Measurements from ENCODE around the gene ROBO2. TPM values are rescaled to one million over a fixed set of nuclear protein-coding genes. Genes with fewer than 3 reads are reported as not detected.

ROBO2 gene
- total and polyA plus RNA-seq, 8 donors, result 0.65 to 4.3 (median 1.6) TPM

- Histone ChIP-seq H3K4me3 (no peak overlapping the region), H3K9me3 (no peaks in the 10 kb centered on the region), H3K27ac (no peak overlapping the region), H3K27me3 (no peaks in the 10 kb centered on the region), H3K36me3 (no peaks in the 10 kb centered on the region), H3K4me1 (no peaks in the 10 kb centered on the region)
- FAIRE-seq (no peak), DNase-seq (no peak), ATAC-seq (no peak)
- WGBS, 2 donors, result 53 to 68% methylated on average over 2 of the region's 2 CpGs
- intact Hi-C loops (cut with DNase I), result no loop called here
- no peak for TF ChIP-seq CTCF (IDR thresholded peaks at IDR 0.05)
Observed at GRCh38 chr3:77595371-77595870, 555.5 kb downstream of the ROBO2 start.

GRCh38 chr3:77599948-77600347 is 560.0 kb downstream of the ROBO2 start:
- WGBS, 2 donors, result 51 to 69% methylated on average over 1 of the region's 1 CpG
- Histone ChIP-seq H3K27me3 (no peaks in the 10 kb centered on the region), H3K9me3 (no peaks in the 10 kb centered on the region), H3K36me3 (no peaks in the 10 kb centered on the region), H3K4me1 (no peaks in the 10 kb centered on the region), H3K27ac (no peak overlapping the region), H3K4me3 (no peak overlapping the region)
- ATAC-seq (no peak), DNase-seq (no peak), FAIRE-seq (no peak)
- TF ChIP-seq CTCF (IDR thresholded peaks at IDR 0.05), result no peak
- intact Hi-C loops (cut with DNase I), result no loop called here

GRCh38 chr3:77601823-77602415 is 562.0 kb downstream of the ROBO2 start:
- DNase-seq (no peak), ATAC-seq (no peak), FAIRE-seq (no peak)
- H3K9me3 ChIP-seq, result no peaks in the 10 kb centered on the region
- no peaks in the 10 kb centered on the region for H3K36me3 ChIP-seq
- WGBS, 2 donors, result 65 to 76% methylated on average over 9 of the region's 9 CpGs
- no peaks in the 10 kb centered on the region for H3K4me1 ChIP-seq
- H3K27me3 ChIP-seq, result no peaks in the 10 kb centered on the region
- H3K27ac ChIP-seq, result no peak overlapping the region
- intact Hi-C loops (cut with DNase I), result no loop called here
- H3K4me3 ChIP-seq, result no peak overlapping the region
- no peak for TF ChIP-seq CTCF (IDR thresholded peaks at IDR 0.05)

GRCh38 chr3:77602722-77603121 is 562.8 kb downstream of the ROBO2 start:
- H3K27ac ChIP-seq, result no peak overlapping the region
- no peak overlapping the region for H3K4me3 ChIP-seq
- no peaks in the 10 kb centered on the region for H3K36me3 ChIP-seq
- no peaks in the 10 kb centered on the region for H3K4me1 ChIP-seq
- DNase-seq (no peak), FAIRE-seq (no peak), ATAC-seq (no peak)
- WGBS, 2 donors, result 65 to 81% methylated on average over 2 to 3 of the region's 3 CpGs
- no peak for TF ChIP-seq CTCF (IDR thresholded peaks at IDR 0.05)
- H3K27me3 ChIP-seq, result no peaks in the 10 kb centered on the region
- H3K9me3 ChIP-seq, result no peaks in the 10 kb centered on the region
- intact Hi-C loops (cut with DNase I), result no loop called here

- ATAC-seq (no peak), DNase-seq (no peak), FAIRE-seq (no peak)
- no peak for TF ChIP-seq CTCF (IDR thresholded peaks at IDR 0.05)
- Histone ChIP-seq H3K9me3 (no peaks in the 10 kb centered on the region), H3K27me3 (no peaks in the 10 kb centered on the region), H3K27ac (no peak overlapping the region), H3K4me3 (no peak overlapping the region), H3K4me1 (no peaks in the 10 kb centered on the region), H3K36me3 (no peaks in the 10 kb centered on the region)
- intact Hi-C loops (cut with DNase I), result no loop called here
- WGBS, 2 donors, result 40 to 64% methylated on average over 2 of the region's 2 CpGs
Observed at GRCh38 chr3:77605308-77605707, 565.4 kb downstream of the ROBO2 start.

All from pancreas (tissue), 10 donors.